ENCODE data around the gene HNF1B. TPM values are rescaled to one million over a fixed set of nuclear protein-coding genes. Genes with fewer than 3 reads are reported as not detected.

Gene HNF1B
- total RNA-seq, 1 experiment from 2014 or later = not detected

- H3K4me3 ChIP-seq = no peak overlapping the region
- H3K4me1 ChIP-seq = no peaks in the 10 kb centered on the region
- no peak for DNase-seq
- no peaks in the 10 kb centered on the region; the same call in 1 of the 2 replicates for H3K27me3 ChIP-seq
- H3K36me3 ChIP-seq = no peaks in the 10 kb centered on the region
- H3K27ac ChIP-seq = no peak overlapping the region
- H3K9me3 ChIP-seq (replicated peaks) = no peaks in the 10 kb centered on the region
These were observed 80.6 kb downstream of the HNF1B start for GRCh38 chr17:37664214-37664613.

- no peak for DNase-seq
- Histone ChIP-seq H3K4me3 (no peak overlapping the region), H3K9me3 (replicated peaks) (no peaks in the 10 kb centered on the region), H3K36me3 (no peaks in the 10 kb centered on the region), H3K27me3 (no peaks in the 10 kb centered on the region; the same call in 1 of the 2 replicates), H3K27ac (no peak overlapping the region), H3K4me1 (no peaks in the 10 kb centered on the region)
These were observed 82.5 kb downstream of the HNF1B start for GRCh38 chr17:37662353-37662752.

GRCh38 chr17:37661400-37662014, 83.4 kb downstream of the HNF1B start:
- DNase-seq = no peak
- no peak overlapping the region for H3K27ac ChIP-seq
- no peak overlapping the region for H3K4me3 ChIP-seq
- no peaks in the 10 kb centered on the region for H3K4me1 ChIP-seq
- H3K27me3 ChIP-seq = no peaks in the 10 kb centered on the region; the same call in 1 of the 2 replicates
- H3K9me3 ChIP-seq (replicated peaks) = no peaks in the 10 kb centered on the region
- H3K36me3 ChIP-seq = no peaks in the 10 kb centered on the region

GRCh38 chr17:37659925-37660324, 84.9 kb downstream of the HNF1B start:
- no peaks in the 10 kb centered on the region for H3K27me3 ChIP-seq
- DNase-seq = no peak
- no peak overlapping the region for H3K4me3 ChIP-seq
- H3K36me3 ChIP-seq = no peaks in the 10 kb centered on the region
- H3K4me1 ChIP-seq = no peaks in the 10 kb centered on the region
- H3K27ac ChIP-seq = no peak overlapping the region
- no peaks in the 10 kb centered on the region for H3K9me3 ChIP-seq (replicated peaks)

- H3K27ac ChIP-seq = no peak overlapping the region
- no peaks in the 10 kb centered on the region for H3K4me1 ChIP-seq
- no peaks in the 10 kb centered on the region for H3K27me3 ChIP-seq
- no peaks in the 10 kb centered on the region for H3K36me3 ChIP-seq
- DNase-seq = no peak
- no peak overlapping the region for H3K4me3 ChIP-seq
- H3K9me3 ChIP-seq (replicated peaks) = no peaks in the 10 kb centered on the region
These were observed 87.7 kb downstream of the HNF1B start for GRCh38 chr17:37657202-37657601.

- Histone ChIP-seq H3K27me3 (peaks cover 4% of the 10 kb centered on the region; the same call in 1 of the 2 replicates), H3K4me1 (no peaks in the 10 kb centered on the region), H3K4me3 (no peak overlapping the region), H3K27ac (no peak overlapping the region), H3K36me3 (no peaks in the 10 kb centered on the region), H3K9me3 (replicated peaks) (no peaks in the 10 kb centered on the region)
- DNase-seq = no peak
These were observed 93.0 kb downstream of the HNF1B start for GRCh38 chr17:37651849-37652248.

- H3K27me3 ChIP-seq = peaks cover 4% of the 10 kb centered on the region; the same call in 1 of the 2 replicates
- H3K9me3 ChIP-seq (replicated peaks) = no peaks in the 10 kb centered on the region
- peak in 1 of 2 experiments; percentile 42 for DNase-seq
- H3K4me3 ChIP-seq = no peak overlapping the region
- H3K36me3 ChIP-seq = no peaks in the 10 kb centered on the region
- H3K4me1 ChIP-seq = no peaks in the 10 kb centered on the region
- H3K27ac ChIP-seq = no peak overlapping the region
These were observed 94.3 kb downstream of the HNF1B start for GRCh38 chr17:37650419-37651003.

GRCh38 chr17:37648555-37648954, 96.3 kb downstream of the HNF1B start:
- Histone ChIP-seq H3K36me3 (no peaks in the 10 kb centered on the region), H3K9me3 (replicated peaks) (no peaks in the 10 kb centered on the region), H3K4me1 (no peaks in the 10 kb centered on the region), H3K4me3 (no peak overlapping the region), H3K27ac (no peak overlapping the region), H3K27me3 (peaks cover 4% of the 10 kb centered on the region; the same call in 1 of the 2 replicates)
- DNase-seq = no peak

GRCh38 chr17:37647856-37648255, 97.0 kb downstream of the HNF1B start:
- Histone ChIP-seq H3K36me3 (no peaks in the 10 kb centered on the region), H3K27me3 (peaks cover 4% of the 10 kb centered on the region; the same call in 1 of the 2 replicates), H3K4me3 (no peak overlapping the region), H3K9me3 (replicated peaks) (no peaks in the 10 kb centered on the region), H3K27ac (no peak overlapping the region), H3K4me1 (no peaks in the 10 kb centered on the region)
- DNase-seq = no peak

- H3K9me3 ChIP-seq (replicated peaks) = no peaks in the 10 kb centered on the region
- H3K27ac ChIP-seq = no peak overlapping the region
- peak overlapping the region; percentile 77 for H3K4me3 ChIP-seq
- no peaks in the 10 kb centered on the region for H3K4me1 ChIP-seq
- no peaks in the 10 kb centered on the region for H3K27me3 ChIP-seq
- H3K36me3 ChIP-seq = peaks cover 15% of the 10 kb centered on the region; the same call in 1 of the 2 replicates
- DNase-seq = peak in 1 of 2 experiments; percentile 22
These were observed 101.0 kb downstream of the HNF1B start for GRCh38 chr17:37643869-37644268.

- peaks cover 17% of the 10 kb centered on the region for H3K36me3 ChIP-seq
- peak; percentile 85 to 91 for DNase-seq
- H3K4me3 ChIP-seq = peak within 1 kb of the TSS; percentile 77
- H3K4me1 ChIP-seq = no peaks in the 10 kb centered on the region
- H3K9me3 ChIP-seq (replicated peaks) = no peaks in the 10 kb centered on the region
- no peaks in the 10 kb centered on the region for H3K27me3 ChIP-seq
- H3K27ac ChIP-seq = peak within 1 kb of the TSS; percentile 67
These were observed 101.6 kb downstream of the HNF1B start, which contains the start of gene DDX52 for GRCh38 chr17:37643118-37643766. Gene DDX52, minus strand, starts transcription at chr17:37643446. Its CDS starts 26 bp downstream, at chr17:37643420.

- no peaks in the 10 kb centered on the region for H3K9me3 ChIP-seq (replicated peaks)
- DNase-seq = peak; percentile 2 to 26
- peak overlapping the region; percentile 67 for H3K27ac ChIP-seq
- H3K4me3 ChIP-seq = peak overlapping the region; percentile 77
- peaks cover 17% of the 10 kb centered on the region for H3K36me3 ChIP-seq
- H3K27me3 ChIP-seq = no peaks in the 10 kb centered on the region
- no peaks in the 10 kb centered on the region for H3K4me1 ChIP-seq
These were observed 102.2 kb downstream of the HNF1B start for GRCh38 chr17:37642681-37643080.

- no peak overlapping the region for H3K27ac ChIP-seq
- H3K9me3 ChIP-seq (replicated peaks) = no peaks in the 10 kb centered on the region
- H3K4me3 ChIP-seq = no peak overlapping the region
- no peaks in the 10 kb centered on the region for H3K27me3 ChIP-seq
- DNase-seq = no peak
- H3K36me3 ChIP-seq = peaks cover 31% of the 10 kb centered on the region
- H3K4me1 ChIP-seq = no peaks in the 10 kb centered on the region
These were observed 104.8 kb downstream of the HNF1B start for GRCh38 chr17:37640015-37640414.

GRCh38 chr17:37637956-37638355, 106.9 kb downstream of the HNF1B start:
- H3K9me3 ChIP-seq (replicated peaks) = no peaks in the 10 kb centered on the region
- H3K27ac ChIP-seq = no peak overlapping the region
- H3K4me3 ChIP-seq = no peak overlapping the region
- DNase-seq = no peak
- H3K4me1 ChIP-seq = no peaks in the 10 kb centered on the region
- peaks cover 34% of the 10 kb centered on the region for H3K36me3 ChIP-seq
- H3K27me3 ChIP-seq = no peaks in the 10 kb centered on the region

Measured in SJCRH30 (cell line).